Measurements from ENCODE around the gene CLEC3B. TPM values are rescaled to one million over a fixed set of nuclear protein-coding genes. Genes with fewer than 3 reads are reported as not detected.
"Not testable (repeated sequence)": the region's sequence is repeated elsewhere in the genome, so short reads cannot be mapped to it uniquely, and the experiment has no call there.

Gene CLEC3B
- total and polyA plus RNA-seq, 9 donors = 2.9 to 63.5 (median 12.2) TPM

GRCh38 chr3:45067941-45068340 is 41.8 kb downstream of the CLEC3B start:
- WGBS, 3 donors = 77 to 82% (median 81%) methylated on average over 3 of the region's 3 CpGs
- intact Hi-C loops (cut with DNase I) = no loop called here
- TF ChIP-seq EP300 (IDR thresholded peaks at IDR 0.05) (no peak), POLR2A (IDR thresholded peaks at IDR 0.05) (no peak), CTCF (IDR thresholded peaks at IDR 0.05) (no peak)
- Histone ChIP-seq H3K9me3 (no peaks in the 10 kb centered on the region), H3K27ac (no peak overlapping the region), H3K36me3 (no peaks in the 10 kb centered on the region), H3K4me3 (no peak overlapping the region), H3K27me3 (no peaks in the 10 kb centered on the region), H3K4me1 (ENCODE audit: insufficient read depth) (no peaks in the 10 kb centered on the region)
- DNase-seq = no peak

GRCh38 chr3:45071075-45071474 is 45.0 kb downstream of the CLEC3B start:
- Histone ChIP-seq H3K9me3 (no peaks in the 10 kb centered on the region), H3K36me3 (no peaks in the 10 kb centered on the region), H3K27ac (no peak overlapping the region), H3K27me3 (no peaks in the 10 kb centered on the region), H3K4me1 (ENCODE audit: insufficient read depth) (no peaks in the 10 kb centered on the region), H3K4me3 (no peak overlapping the region)
- intact Hi-C loops (cut with DNase I) = loop anchor here in 1 of 4 donors (10.0 kb wide), 1 partner anchor 134 kb away; no protein-coding TSS in a partner anchor
- TF ChIP-seq EP300 (IDR thresholded peaks at IDR 0.05) (no peak), POLR2A (IDR thresholded peaks at IDR 0.05) (no peak), CTCF (IDR thresholded peaks at IDR 0.05) (no peak)
- DNase-seq = no peak

- DNase-seq = no peak
- Histone ChIP-seq H3K9me3 (no peaks in the 10 kb centered on the region), H3K4me3 (no peak overlapping the region), H3K4me1 (ENCODE audit: insufficient read depth) (no peaks in the 10 kb centered on the region), H3K36me3 (no peaks in the 10 kb centered on the region), H3K27ac (no peak overlapping the region), H3K27me3 (no peaks in the 10 kb centered on the region)
- TF ChIP-seq CTCF (IDR thresholded peaks at IDR 0.05) (no peak), POLR2A (IDR thresholded peaks at IDR 0.05) (no peak), EP300 (IDR thresholded peaks at IDR 0.05) (no peak)
- 80 to 85% (median 81%) methylated on average over 11 of the region's 11 CpGs for WGBS, 3 donors
- intact Hi-C loops (cut with DNase I) = loop anchor here in 1 of 4 donors (10.0 kb wide), 1 partner anchor 129 kb away; no protein-coding TSS in a partner anchor
Observed at GRCh38 chr3:45075821-45076625, 49.9 kb downstream of the CLEC3B start.

- intact Hi-C loops (cut with DNase I) = loop anchor here in 1 of 4 donors (10.0 kb wide), 1 partner anchor 127 kb away; no protein-coding TSS in a partner anchor
- not testable (repeated sequence) for H3K9me3 ChIP-seq; H3K4me1 ChIP-seq (ENCODE audit: insufficient read depth); DNase-seq; H3K27ac ChIP-seq; H3K4me3 ChIP-seq; H3K27me3 ChIP-seq; H3K36me3 ChIP-seq
- 0 to 68% (median 42%) methylated on average over 1 of the region's 1 CpG for WGBS, 3 donors
Observed at GRCh38 chr3:45078256-45078655, 52.2 kb downstream of the CLEC3B start.

GRCh38 chr3:45078910-45079522 is 52.9 kb downstream of the CLEC3B start:
- Histone ChIP-seq H3K36me3 (no peaks in the 10 kb centered on the region), H3K4me1 (ENCODE audit: insufficient read depth) (no peaks in the 10 kb centered on the region), H3K27ac (no peak overlapping the region), H3K27me3 (no peaks in the 10 kb centered on the region), H3K4me3 (no peak overlapping the region), H3K9me3 (no peaks in the 10 kb centered on the region)
- intact Hi-C loops (cut with DNase I) = loop anchor here in 1 of 4 donors (10.0 kb wide), 1 partner anchor 126 kb away; no protein-coding TSS in a partner anchor
- WGBS, 3 donors = 58 to 68% (median 64%) methylated on average over 8 of the region's 8 CpGs
- no peak for DNase-seq
- TF ChIP-seq CTCF (IDR thresholded peaks at IDR 0.05) (no peak), EP300 (IDR thresholded peaks at IDR 0.05) (no peak), POLR2A (IDR thresholded peaks at IDR 0.05) (no peak)

Measured in ovary (tissue), 9 donors.